Measurements from ENCODE around the gene NUP133. TPM values are rescaled to one million over a fixed set of nuclear protein-coding genes. Genes with fewer than 3 reads are reported as not detected.

Gene NUP133
- total and polyA plus RNA-seq, 2 donors (not counting 1 experiment from before 2014, with no cell fraction given): 10.5 to 50.5 TPM

GRCh38 chr1:229552732-229553131 is 44.6 kb upstream of the NUP133 start:
- H3K27ac Mint-ChIP-seq: no peak overlapping the region
- CTCF ChIA-PET: no interaction called here

More at GRCh38 chr1:229552732-229553131, 44.6 kb upstream of the NUP133 start:
- intact Hi-C loops (cut with micrococcal nuclease): no loop called here
- H3K79me2 ChIP-seq (ENCODE audit: control insufficient read depth, insufficient read depth, low read length): peaks cover 65% of the 10 kb centered on the region
- no peak overlapping the region for H3K4me2 ChIP-seq (replicated peaks; ENCODE audit: low read depth, low read length, poor library complexity, severe bottlenecking)
- no peak overlapping the region for H2AFZ ChIP-seq (ENCODE audit: insufficient read depth, low read depth, low read length, poor library complexity, severe bottlenecking)
- peaks cover 2% of the 10 kb centered on the region in 2 experiments for H3K36me3 ChIP-seq (replicated peaks in 1 of 2; ENCODE audit: control extremely low read depth in 1 of 2, control insufficient read depth in 1 of 2, extremely low read depth in 1 of 2, insufficient read depth in 2 of 2, low read length in 1 of 2)
- H3K27me3 ChIP-seq (replicated peaks in 1 of 4; ENCODE audit: control extremely low read depth in 1 of 4, control insufficient read depth in 3 of 4, insufficient read depth in 4 of 4, low read length in 3 of 4): no peaks in the 10 kb centered on the region
- H3K4me3 ChIP-seq (ENCODE audit: control extremely low read depth in 1 of 5, extremely low read depth in 1 of 5, insufficient read depth in 1 of 5, low read depth in 2 of 5, low read length in 4 of 5): no peak overlapping the region
- POLR2A ChIA-PET: no interaction called here
- Mint-ChIP-seq H3K4me3 (no peak overlapping the region), H3K27me3 (no peaks in the 10 kb centered on the region), H3K9me3 (ENCODE audit: insufficient read depth) (no peaks in the 10 kb centered on the region), H3K4me1 (peaks cover 26% of the 10 kb centered on the region)
- ATAC-seq (ENCODE audit: low read depth) (no peak), DNase-seq (no peak)
- peaks cover 9 to 14% of the 10 kb centered on the region in 2 donors for H3K4me1 ChIP-seq (ENCODE audit: control insufficient read depth in 2 of 2, insufficient read depth in 2 of 2, low read length in 2 of 2)
- no peaks in the 10 kb centered on the region for H3K9me3 ChIP-seq (ENCODE audit: control extremely low read depth in 1 of 3, control insufficient read depth in 2 of 3, insufficient read depth in 1 of 3, low read length in 2 of 3)
- H3K27ac ChIP-seq (ENCODE audit: low read length in 2 of 2): no peak overlapping the region
- H3K9ac ChIP-seq (ENCODE audit: low read length): no peak overlapping the region
- no peak for TF ChIP-seq CTCF (IDR thresholded peaks at IDR 0.05)
- TF ChIP-seq EZH2 (IDR thresholded peaks at IDR 0.05; ENCODE audit: borderline replicate concordance, insufficient read depth, low read depth, low read length, poor library complexity, severe bottlenecking): no peak
- peaks cover 21% of the 10 kb centered on the region for H4K20me1 ChIP-seq (ENCODE audit: control insufficient read depth, insufficient read depth, low read length, poor library complexity, severe bottlenecking)
- 88% methylated on average over 3 of the region's 5 CpGs for WGBS (ENCODE audit: insufficient coverage)
